ENCODE results near the gene CDK5RAP2.
"Not testable (repeated sequence)": the region's sequence is repeated elsewhere in the genome, so short reads cannot be mapped to it uniquely, and the experiment has no call there.

The CDK5RAP2 gene

GRCh38 chr9:120507936-120508510 lies 71.9 kb downstream of the CDK5RAP2 start:
- DNase-seq: no peak

GRCh38 chr9:120505186-120505585 lies 74.8 kb downstream of the CDK5RAP2 start:
- DNase-seq: no peak

GRCh38 chr9:120500733-120501132 lies 79.2 kb downstream of the CDK5RAP2 start:
- DNase-seq: no peak

GRCh38 chr9:120497865-120498264 lies 82.1 kb downstream of the CDK5RAP2 start:
- DNase-seq: not testable (repeated sequence)

- not testable (repeated sequence) for DNase-seq
Measured at GRCh38 chr9:120496438-120496837, 83.5 kb downstream of the CDK5RAP2 start.

- DNase-seq: no peak
Measured at GRCh38 chr9:120490888-120491595, 88.9 kb downstream of the CDK5RAP2 start.

- no peak for DNase-seq
Measured at GRCh38 chr9:120486835-120487234, 93.1 kb downstream of the CDK5RAP2 start.

GRCh38 chr9:120486347-120486746 lies 93.6 kb downstream of the CDK5RAP2 start:
- no peak for DNase-seq

GRCh38 chr9:120485788-120486187 lies 94.2 kb downstream of the CDK5RAP2 start:
- no peak for DNase-seq

- DNase-seq: no peak
Measured at GRCh38 chr9:120484162-120484561, 95.8 kb downstream of the CDK5RAP2 start.

- no peak for DNase-seq
Measured at GRCh38 chr9:120482424-120483186, 97.4 kb downstream of the CDK5RAP2 start.

- DNase-seq: no peak
Measured at GRCh38 chr9:120481846-120482245, 98.1 kb downstream of the CDK5RAP2 start.

GRCh38 chr9:120481248-120481647 lies 98.7 kb downstream of the CDK5RAP2 start:
- DNase-seq: no peak

GRCh38 chr9:120480707-120481106 lies 99.3 kb downstream of the CDK5RAP2 start:
- no peak for DNase-seq

- no peak for DNase-seq
Measured at GRCh38 chr9:120478208-120478607, 101.8 kb downstream of the CDK5RAP2 start.

GRCh38 chr9:120477534-120478001 lies 102.4 kb downstream of the CDK5RAP2 start:
- peak; percentile 10 to 21 for DNase-seq

GRCh38 chr9:120475341-120475740 lies 104.6 kb downstream of the CDK5RAP2 start:
- DNase-seq: no peak

- DNase-seq: no peak
Measured at GRCh38 chr9:120474591-120475243, 105.2 kb downstream of the CDK5RAP2 start.

- no peak for DNase-seq
Measured at GRCh38 chr9:120473608-120474007, 106.4 kb downstream of the CDK5RAP2 start.

GRCh38 chr9:120465685-120466407 lies 114.1 kb downstream of the CDK5RAP2 start:
- no peak for DNase-seq

- DNase-seq: no peak
Measured at GRCh38 chr9:120464887-120465421, 115.0 kb downstream of the CDK5RAP2 start.

- no peak for DNase-seq
Measured at GRCh38 chr9:120464176-120464886, 115.6 kb downstream of the CDK5RAP2 start.

Measured in stimulated activated CD4-positive, alpha-beta T cell treated with anti-CD3 and anti-CD28 coated beads, Interleukin-2, amount 100 ng/mL, for 48 hours (primary cell).